Mammary epithelial cell (primary cell): ENCODE results near the gene MRPL17.

Source experiments
- EZH2 ChIP-seq: IDR thresholded peaks from 2 replicates; pipeline ENCODE4 v1.6.1; 2012; ENCODE audit warnings: low read length, inconsistent platforms, borderline replicate concordance
- TF ChIP-seq, protein P1 (sequence below), 2 donors: IDR thresholded peaks in 1 of 2; conservative IDR thresholded peaks in 1 of 2; 2 replicates each; pipeline ENCODE4 v1.5.1; 2011 to 2012; ENCODE audit warnings: inconsistent platforms in 2 of 2, low read length in 2 of 2, mild to moderate bottlenecking in 2 of 2, control low read depth in 1 of 2, low read depth in 1 of 2; ENCODE audit not compliant: insufficient read depth in 1 of 2; ENCODE audit errors: extremely low read depth in 1 of 2

DNA sequence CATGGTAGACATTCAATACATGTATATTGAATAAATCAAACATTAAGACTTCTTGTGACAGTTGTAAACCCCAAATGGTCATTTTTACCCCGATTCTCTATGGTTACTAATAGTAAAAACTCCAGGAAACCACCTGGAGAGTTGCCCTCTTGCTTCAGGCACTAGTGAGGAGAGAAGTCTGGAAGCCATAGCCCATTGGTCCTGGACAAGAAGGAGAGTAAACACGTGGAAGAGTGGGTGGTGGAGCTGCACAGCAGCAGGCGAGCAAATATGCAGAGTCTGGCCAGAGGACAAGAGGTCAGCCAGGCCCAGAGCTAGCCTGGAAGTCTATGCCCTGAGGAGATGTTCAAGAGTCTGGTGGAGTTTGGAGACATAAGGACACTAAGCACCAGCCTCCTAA, 45.3 kb downstream of the MRPL17 start:
- TF ChIP-seq EZH2: no peak
- TF ChIP-seq, protein P1, sequence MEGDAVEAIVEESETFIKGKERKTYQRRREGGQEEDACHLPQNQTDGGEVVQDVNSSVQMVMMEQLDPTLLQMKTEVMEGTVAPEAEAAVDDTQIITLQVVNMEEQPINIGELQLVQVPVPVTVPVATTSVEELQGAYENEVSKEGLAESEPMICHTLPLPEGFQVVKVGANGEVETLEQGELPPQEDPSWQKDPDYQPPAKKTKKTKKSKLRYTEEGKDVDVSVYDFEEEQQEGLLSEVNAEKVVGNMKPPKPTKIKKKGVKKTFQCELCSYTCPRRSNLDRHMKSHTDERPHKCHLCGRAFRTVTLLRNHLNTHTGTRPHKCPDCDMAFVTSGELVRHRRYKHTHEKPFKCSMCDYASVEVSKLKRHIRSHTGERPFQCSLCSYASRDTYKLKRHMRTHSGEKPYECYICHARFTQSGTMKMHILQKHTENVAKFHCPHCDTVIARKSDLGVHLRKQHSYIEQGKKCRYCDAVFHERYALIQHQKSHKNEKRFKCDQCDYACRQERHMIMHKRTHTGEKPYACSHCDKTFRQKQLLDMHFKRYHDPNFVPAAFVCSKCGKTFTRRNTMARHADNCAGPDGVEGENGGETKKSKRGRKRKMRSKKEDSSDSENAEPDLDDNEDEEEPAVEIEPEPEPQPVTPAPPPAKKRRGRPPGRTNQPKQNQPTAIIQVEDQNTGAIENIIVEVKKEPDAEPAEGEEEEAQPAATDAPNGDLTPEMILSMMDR (conservative IDR thresholded peaks at IDR 0.05 in 1 of 2, IDR thresholded peaks at IDR 0.05 in 1 of 2; ENCODE audit: extremely low read depth in 1 of 2, insufficient read depth in 1 of 2, low read depth in 1 of 2, low read length in 2 of 2): no peak
